Left colon (tissue), 2 donors: Measurements from ENCODE around the gene FHOD3. TPM values are rescaled to one million over a fixed set of nuclear protein-coding genes. Genes with fewer than 3 reads are reported as not detected.

Experiments used
- ATAC-seq: fragments of 200-7000 bp; cut with Tn5 transposase; one replicate; pipeline ENCODE4 v1.9.1; 2020; ENCODE audit warnings: mild to moderate bottlenecking, moderate library complexity
- DNase-seq, 2 donors: peaks; one replicate each; pipeline ENCODE4 v3.0.0-alpha.2; 2020
- intact Hi-C, 2 donors: fragments of 100-400 bp; cut with DNase I in 1 of 2; cut with micrococcal nuclease in 1 of 2; formaldehyde crosslinking; loops; one replicate each; pipeline versions ENCODE4 v1.11.2 to v1.14.0; 2022; cut with DNase I, micrococcal nuclease
- total RNA-seq, 2 donors: library from RNA; stranded (reverse); fragmentation: NEBNext Ultra II Directional; extraction: Animal tissue kit (Norgen Biotek cat#: 25700); gene quantifications; one replicate each; pipeline ENCODE4 v1.2.1, GENCODE V29; 2021
- donor health status: DM: no; HTN: no; CAD: no.
- donor health status: DM: yes; HTN: yes; CAD: no.

FHOD3 gene
- total RNA-seq, 2 donors from 2014 or later: 1.3 to 5.1 TPM

- ATAC-seq: peak; percentile 68
- no peak for DNase-seq
- intact Hi-C loops: no loop called here
These were observed 281.6 kb downstream of the FHOD3 start for GRCh38 chr18:36578871-36579710.

GRCh38 chr18:36580266-36580665 is 282.8 kb downstream of the FHOD3 start:
- ATAC-seq (peak; percentile 7), DNase-seq (no peak)
- intact Hi-C loops: no loop called here

- intact Hi-C loops: no loop called here
- ATAC-seq (no peak), DNase-seq (no peak)
These were observed 283.6 kb downstream of the FHOD3 start for GRCh38 chr18:36580874-36581750.

- intact Hi-C loops: no loop called here
- DNase-seq: no peak
These were observed 285.7 kb downstream of the FHOD3 start for GRCh38 chr18:36582988-36583745.

GRCh38 chr18:36589857-36590543 is 292.5 kb downstream of the FHOD3 start:
- no peak for DNase-seq
- intact Hi-C loops: no loop called here
- no peak for ATAC-seq

More at GRCh38 chr18:36582988-36583745, 285.7 kb downstream of the FHOD3 start:
- ATAC-seq: no peak

- ATAC-seq (no peak), DNase-seq (no peak)
- intact Hi-C loops: no loop called here
These were observed 293.4 kb downstream of the FHOD3 start for GRCh38 chr18:36590621-36591580.

- intact Hi-C loops: no loop called here
- ATAC-seq (no peak), DNase-seq (no peak)
These were observed 294.8 kb downstream of the FHOD3 start for GRCh38 chr18:36592282-36592681.

GRCh38 chr18:36593001-36593400 is 295.5 kb downstream of the FHOD3 start:
- DNase-seq (no peak), ATAC-seq (no peak)
- intact Hi-C loops: no loop called here

- DNase-seq (no peak), ATAC-seq (no peak)
- intact Hi-C loops: no loop called here
These were observed 296.1 kb downstream of the FHOD3 start for GRCh38 chr18:36593641-36594040.

- DNase-seq (no peak), ATAC-seq (no peak)
- intact Hi-C loops: no loop called here
These were observed 297.1 kb downstream of the FHOD3 start for GRCh38 chr18:36594621-36595020.

- DNase-seq (peak in 1 of 2 donors; percentile 27), ATAC-seq (peak; percentile 25)
- intact Hi-C loops: no loop called here
These were observed 297.7 kb downstream of the FHOD3 start for GRCh38 chr18:36595046-36595817.

- intact Hi-C loops: no loop called here
- DNase-seq (no peak), ATAC-seq (peak; percentile 80)
These were observed 298.3 kb downstream of the FHOD3 start for GRCh38 chr18:36595818-36596215.

- no peak for ATAC-seq
- intact Hi-C loops: no loop called here
- DNase-seq: no peak
These were observed 300.1 kb downstream of the FHOD3 start for GRCh38 chr18:36597636-36598035.

GRCh38 chr18:36600548-36600947 is 303.0 kb downstream of the FHOD3 start:
- intact Hi-C loops: no loop called here
- DNase-seq (no peak), ATAC-seq (no peak)

GRCh38 chr18:36601316-36601715 is 303.8 kb downstream of the FHOD3 start:
- intact Hi-C loops: no loop called here
- no peak for ATAC-seq

GRCh38 chr18:36602071-36602470 is 304.6 kb downstream of the FHOD3 start:
- no peak for DNase-seq

More at GRCh38 chr18:36601316-36601715, 303.8 kb downstream of the FHOD3 start:
- no peak for DNase-seq

GRCh38 chr18:36602620-36603019 is 305.1 kb downstream of the FHOD3 start:
- ATAC-seq (no peak), DNase-seq (no peak)
- intact Hi-C loops: no loop called here

More at GRCh38 chr18:36602071-36602470, 304.6 kb downstream of the FHOD3 start:
- intact Hi-C loops: no loop called here
- ATAC-seq: no peak
